GM12878 (cell line): ENCODE data around the gene UGT2A3.

Experiments used
- CTCF ChIP-seq, 3 experiments: IDR thresholded peaks in 2 of 3; conservative IDR thresholded peaks in 1 of 3; 2 replicates each; pipeline ENCODE4 v1.5.1; 2011; ENCODE audit warnings: low read depth in 3 of 3, low read length in 3 of 3, mild to moderate bottlenecking in 3 of 3, control low read depth in 2 of 3, moderate library complexity in 2 of 3, inconsistent platforms in 1 of 3, mixed read lengths in 1 of 3; ENCODE audit not compliant: control insufficient read depth in 2 of 3, insufficient read depth in 1 of 3; ENCODE audit errors: extremely low read depth in 1 of 3
- EP300 ChIP-seq, 2 experiments: fragments of 150-350 bp in 1 of 2; IDR thresholded peaks; 2 replicates each; pipeline ENCODE4 v1.6.1; 2011 to 2012; ENCODE audit warnings: low read depth in 2 of 2, low read length in 2 of 2, borderline replicate concordance in 1 of 2, improper control_type of control experiment in 1 of 2, inconsistent platforms in 1 of 2; ENCODE audit not compliant: control insufficient read depth in 1 of 2
- MTA3 ChIP-seq: IDR thresholded peaks from 2 replicates; pipeline ENCODE4 v1.6.1; 2012; ENCODE audit warnings: low read length, inconsistent platforms, borderline replicate concordance
- POLR2A ChIP-seq: IDR thresholded peaks from 2 replicates; pipeline ENCODE4 v1.6.1; 2011; ENCODE audit warnings: low read depth, mild to moderate bottlenecking, low read length
- YY1 ChIP-seq: IDR thresholded peaks from 2 replicates; pipeline ENCODE4 v1.6.1; 2011; ENCODE audit warnings: low read depth, mild to moderate bottlenecking, low read length

- TF ChIP-seq EP300 (IDR thresholded peaks at IDR 0.05; ENCODE audit: borderline replicate concordance in 1 of 2, control insufficient read depth in 1 of 2, low read depth in 2 of 2, low read length in 2 of 2): no peak
- TF ChIP-seq CTCF (IDR thresholded peaks at IDR 0.05 in 2 of 3, conservative IDR thresholded peaks at IDR 0.05 in 1 of 3; ENCODE audit: control insufficient read depth in 2 of 3, extremely low read depth in 1 of 3, insufficient read depth in 1 of 3, low read depth in 3 of 3, low read length in 3 of 3): no peak
- no peak for TF ChIP-seq YY1
- no peak for TF ChIP-seq POLR2A
- no peak for TF ChIP-seq MTA3
Measured at GRCh38 chr4:68907788-68908700, 43.6 kb downstream of the UGT2A3 start.
